MM.1S (cell line): ENCODE data around the gene PKP4.
"Not testable (repeated sequence)": the region's sequence is repeated elsewhere in the genome, so short reads cannot be mapped to it uniquely, and the experiment has no call there.

Experiments used
- EZH2 ChIP-seq: fragments of 300-600 bp; sonication (generic); optimal IDR thresholded peaks from 2 replicates; pipeline ENCODE3; 2017; ENCODE audit warnings: low read depth, mild to moderate bottlenecking, antibody characterized with exemption, low read length, mixed read lengths
- TF ChIP-seq, protein P1 (sequence below): fragments of 300-600 bp; sonication (generic); IDR thresholded peaks from 2 replicates; pipeline ENCODE4 v1.5.1; 2016; ENCODE audit warnings: antibody characterized with exemption, low read length, mixed read lengths

DNA sequence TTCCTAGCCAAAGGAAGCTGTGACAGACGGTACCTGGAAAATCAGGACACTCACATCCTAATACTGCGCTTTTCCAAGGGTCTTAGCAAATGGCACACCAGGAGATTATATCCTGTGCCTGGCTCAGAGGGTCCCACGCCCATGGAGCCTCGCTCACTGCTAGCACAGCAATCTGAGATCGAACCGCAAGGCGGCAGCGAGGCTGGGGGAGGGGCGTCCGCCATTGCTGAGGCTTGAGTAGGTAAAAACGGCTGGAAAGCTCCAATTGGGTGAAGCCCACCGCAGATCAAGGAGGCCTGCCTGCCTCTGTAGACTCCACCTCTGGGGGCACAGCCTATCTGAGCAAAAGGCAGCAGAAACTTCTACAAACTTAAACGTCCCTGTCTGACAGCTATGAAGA, 23.0 kb upstream of the PKP4 start:
- TF ChIP-seq EZH2, result not testable (repeated sequence)
- TF ChIP-seq, protein P1, sequence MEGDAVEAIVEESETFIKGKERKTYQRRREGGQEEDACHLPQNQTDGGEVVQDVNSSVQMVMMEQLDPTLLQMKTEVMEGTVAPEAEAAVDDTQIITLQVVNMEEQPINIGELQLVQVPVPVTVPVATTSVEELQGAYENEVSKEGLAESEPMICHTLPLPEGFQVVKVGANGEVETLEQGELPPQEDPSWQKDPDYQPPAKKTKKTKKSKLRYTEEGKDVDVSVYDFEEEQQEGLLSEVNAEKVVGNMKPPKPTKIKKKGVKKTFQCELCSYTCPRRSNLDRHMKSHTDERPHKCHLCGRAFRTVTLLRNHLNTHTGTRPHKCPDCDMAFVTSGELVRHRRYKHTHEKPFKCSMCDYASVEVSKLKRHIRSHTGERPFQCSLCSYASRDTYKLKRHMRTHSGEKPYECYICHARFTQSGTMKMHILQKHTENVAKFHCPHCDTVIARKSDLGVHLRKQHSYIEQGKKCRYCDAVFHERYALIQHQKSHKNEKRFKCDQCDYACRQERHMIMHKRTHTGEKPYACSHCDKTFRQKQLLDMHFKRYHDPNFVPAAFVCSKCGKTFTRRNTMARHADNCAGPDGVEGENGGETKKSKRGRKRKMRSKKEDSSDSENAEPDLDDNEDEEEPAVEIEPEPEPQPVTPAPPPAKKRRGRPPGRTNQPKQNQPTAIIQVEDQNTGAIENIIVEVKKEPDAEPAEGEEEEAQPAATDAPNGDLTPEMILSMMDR, result not testable (repeated sequence)
